K562 (cell line): ENCODE data around the gene IL1RAPL2. TPM values are rescaled to one million over a fixed set of nuclear protein-coding genes. Genes with fewer than 3 reads are reported as not detected.

Source experiments
- ATAC-seq: fragments of 200-7000 bp; cut with Tn5 transposase; 3 replicates; pipeline ENCODE4 v1.9.1; 2020; ENCODE audit warnings: moderate library complexity
- BruUV-seq: library from RNA; stranded (reverse); fragments of 400-500 nt; replicated peaks from 2 replicates; lab custom pipeline; 2021; lab: Mats Ljungman, UMichigan
- CTCF ChIA-PET: fragments of 300-600 bp; formaldehyde crosslinking; extraction: SDS; loops from one replicate; lab custom pipeline; 2021; ENCODE audit warnings: low intra/inter-chr PET ratio; lab: Yijun Ruan, JAX
- POLR2A ChIA-PET: fragments of 300-600, 350-650 bp; sonication (Branson Sonifier 250); formaldehyde crosslinking; extraction: SDS; loops from one replicate; lab custom pipeline; 2021; ENCODE audit warnings: antibody characterized with exemption, inconsistent platforms; lab: Yijun Ruan, JAX
- DNase-seq, 4 experiments: peaks; one replicate each; pipeline versions ENCODE4 v3.0.0 to v3.0.0-alpha.2; 2011 to 2018; ENCODE audit warnings: low spot score in 3 of 4, mixed read lengths in 3 of 4; ENCODE audit errors: extremely low read depth in 1 of 4
- FAIRE-seq: peaks from 2 replicates; lab custom pipeline; 2011; peaks lifted over from hg19 to GRCh38; lab: Jason Lieb, UNC
- H2AFZ ChIP-seq: 2 replicates; pipeline ENCODE4 v1.6.0; 2011; ENCODE audit warnings: low read depth, low read length, control low read depth, inconsistent platforms
- H3K27ac ChIP-seq: fragments of 200-600 bp; 3 replicates; pipeline ENCODE4 v1.8.0; 2011; ENCODE audit warnings: low read depth, mild to moderate bottlenecking, control low read depth, inconsistent platforms, low read length, moderate library complexity, mixed read lengths; ENCODE audit errors: extremely low read depth
- H3K27me3 ChIP-seq, 2 experiments: fragments of 300-600 bp in 1 of 2; 2 replicates in 1 of 2; 3 replicates in 1 of 2; pipeline versions ENCODE4 v1.6.0 to v1.8.0; 2011; ENCODE audit warnings: inconsistent platforms in 2 of 2, low read length in 2 of 2, mild to moderate bottlenecking in 1 of 2, mixed read lengths in 1 of 2, moderate library complexity in 1 of 2; ENCODE audit not compliant: control insufficient read depth in 2 of 2, insufficient read depth in 2 of 2
- H3K36me3 ChIP-seq: fragments of 300-600 bp; 3 replicates; pipeline ENCODE4 v1.8.0; 2011; ENCODE audit warnings: mild to moderate bottlenecking, low read length, inconsistent platforms; ENCODE audit not compliant: control insufficient read depth, insufficient read depth
- H3K4me1 ChIP-seq, 2 experiments: fragments of 200-600 bp in 1 of 2; replicated peaks in 1 of 2; 2 replicates in 1 of 2; 3 replicates in 1 of 2; pipeline versions ENCODE4 v1.5.1 to v1.8.0; 2011; ENCODE audit warnings: inconsistent platforms in 2 of 2, low read length in 2 of 2, mild to moderate bottlenecking in 1 of 2, mixed read lengths in 1 of 2, moderate library complexity in 1 of 2; ENCODE audit not compliant: control insufficient read depth in 2 of 2, insufficient read depth in 2 of 2
- H3K4me2 ChIP-seq: 2 replicates; pipeline ENCODE4 v1.6.1; 2011; ENCODE audit warnings: low read length, control low read depth, inconsistent platforms, mixed read lengths; ENCODE audit not compliant: insufficient read depth
- H3K4me3 ChIP-seq: fragments of 200-600 bp; sonication (generic), shearing (Covaris generic); 2 replicates; pipeline ENCODE4 v1.5.1; 2016; ENCODE audit warnings: control low read depth, inconsistent platforms
- H3K79me2 ChIP-seq: fragments of 200-600 bp; 3 replicates; pipeline ENCODE4 v1.8.0; 2011; ENCODE audit warnings: low read length, inconsistent platforms; ENCODE audit not compliant: control insufficient read depth, insufficient read depth
- H3K9ac ChIP-seq, 2 experiments: 2 replicates each; pipeline versions ENCODE4 v1.6.0 to v1.6.1; 2011; ENCODE audit warnings: low read depth in 2 of 2, low read length in 2 of 2, control low read depth in 1 of 2, inconsistent platforms in 1 of 2, mild to moderate bottlenecking in 1 of 2, mixed read lengths in 1 of 2; ENCODE audit not compliant: insufficient read depth in 1 of 2
- H3K9me1 ChIP-seq: one replicate; pipeline ENCODE4 v1.6.0; 2011; ENCODE audit warnings: inconsistent platforms, mild to moderate bottlenecking, low read length, moderate library complexity; ENCODE audit not compliant: control insufficient read depth, insufficient read depth
- H3K9me3 ChIP-seq: replicated peaks from 2 replicates; pipeline ENCODE4 v1.5.1; 2011; ENCODE audit warnings: low read depth, low read length, inconsistent platforms; ENCODE audit not compliant: control insufficient read depth, insufficient read depth
- H4K20me1 ChIP-seq: replicated peaks from 2 replicates; pipeline ENCODE4 v1.6.1; 2011; ENCODE audit warnings: low read length, inconsistent platforms, mixed read lengths; ENCODE audit not compliant: control insufficient read depth, insufficient read depth
- ETV5 ChIP-seq: sonication (generic); formaldehyde crosslinking; IDR thresholded peaks from 2 replicates; pipeline ENCODE4 v1.4.0; 2020; ENCODE audit warnings: low read depth, mild to moderate bottlenecking, missing genetic modification reagents
- NEUROD1 ChIP-seq: fragments of 150-350 bp; IDR thresholded peaks from 2 replicates; pipeline ENCODE4 v1.6.1; 2014; ENCODE audit warnings: borderline replicate concordance, low read length, low read depth; ENCODE audit not compliant: partially characterized antibody
- NR2F6 ChIP-seq: fragments of 450-650 bp; formaldehyde crosslinking; IDR thresholded peaks from 2 replicates; pipeline ENCODE4 v1.4.0; 2020; ENCODE audit warnings: mild to moderate bottlenecking
- PCBP1 ChIP-seq: fragments of 200-400 bp; formaldehyde crosslinking; IDR thresholded peaks from 2 replicates; pipeline ENCODE4 v1.6.1; 2018; ENCODE audit warnings: mild to moderate bottlenecking, low read depth, low read length; ENCODE audit not compliant: poor library complexity, severe bottlenecking
- TAL1 ChIP-seq: fragments of 450-650 bp; IDR thresholded peaks from 2 replicates; pipeline ENCODE4 v1.6.1; 2016; ENCODE audit warnings: mild to moderate bottlenecking
- THAP12 ChIP-seq: fragments of 250-450 bp; sonication (Bioruptor Pico); IDR thresholded peaks from 2 replicates; pipeline ENCODE4 v1.9.0; 2021; ENCODE audit warnings: mild to moderate bottlenecking, inconsistent platforms
- ZFP30 ChIP-seq: fragments of 250-450 bp; sonication (Bioruptor Pico); IDR thresholded peaks from 2 replicates; pipeline ENCODE4 v1.8.0; 2022; ENCODE audit warnings: moderate library complexity, mild to moderate bottlenecking, inconsistent platforms, borderline replicate concordance
- in situ Hi-C: fragments of 300-500 bp; cut with MboI; formaldehyde crosslinking; loops from 4 replicates; pipeline ENCODE4 v1.15.0; 2018; ENCODE audit warnings: inconsistent platforms, mixed read lengths
- intact Hi-C: fragments of 100-400 bp; cut with micrococcal nuclease; formaldehyde crosslinking; loops from 2 replicates; pipeline ENCODE4 v1.14.2; 2022
- polyA plus RNA-seq, 8 experiments: library from polyadenylated mRNA; depleted of rRNA in 4 of 8; stranded (reverse) in 5 of 8; unstranded in 3 of 8; fragments of >200 nt; fragmentation: Nextera tagmentation in 2 of 8; fragmentation: Illumina TruSeq in 1 of 8; extraction: Ambion mirVana in 2 of 8; extraction: Trizol in 1 of 8; gene quantifications; 2 replicates each; pipeline versions ENCODE4 v1.2.1 to v1.2.3, GENCODE V29; 2011 to 2014; ENCODE audit warnings: inconsistent platforms in 1 of 8, missing spikeins in 1 of 8
- total RNA-seq, 7 experiments: library from RNA; depleted of rRNA in 6 of 7; stranded (reverse); fragments of >200 nt in 6 of 7; fragmentation: Illumina TruSeq in 2 of 7; extraction: Trizol in 2 of 7; gene quantifications; 2 replicates each; pipeline versions ENCODE4 v1.2.1 to v1.2.3, GENCODE V29; 2011 to 2021; ENCODE audit warnings: low replicate concordance in 1 of 7

Gene IL1RAPL2
- total and polyA plus RNA-seq, 9 of the 15 experiments (the other 6 are each of a cell fraction or from before 2014, with no cell fraction given) = not detected

- H3K27ac ChIP-seq = no peak overlapping the region
- no peak overlapping the region for H3K9ac ChIP-seq
- CTCF ChIA-PET = no interaction called here
Observed at GRCh38 chrX:104742355-104742754, 176.4 kb downstream of the IL1RAPL2 start.

More at GRCh38 chrX:104742355-104742754, 176.4 kb downstream of the IL1RAPL2 start:
- no peaks in the 10 kb centered on the region for H3K27me3 ChIP-seq
- DNase-seq (no peak), ATAC-seq (no peak), FAIRE-seq (no peak)
- no peaks in the 10 kb centered on the region for H4K20me1 ChIP-seq
- no peaks in the 10 kb centered on the region for H3K36me3 ChIP-seq
- no peak overlapping the region for H3K4me2 ChIP-seq
- POLR2A ChIA-PET = no interaction called here
- no peaks in the 10 kb centered on the region for H3K79me2 ChIP-seq
- no peaks in the 10 kb centered on the region for H3K9me3 ChIP-seq
- TF ChIP-seq THAP12 (CRISPR knock-in tag) = no peak
- no peak for TF ChIP-seq PCBP1
- no peak for TF ChIP-seq TAL1
- TF ChIP-seq ZFP30 = no peak
- TF ChIP-seq NEUROD1 = no peak
- no peak for TF ChIP-seq ETV5 (CRISPR knock-in tag)
- TF ChIP-seq NR2F6 (CRISPR knock-in tag) = no peak
- H2AFZ ChIP-seq = no peak overlapping the region
- H3K9me1 ChIP-seq = no peaks in the 10 kb centered on the region
- H3K4me3 ChIP-seq = no peak overlapping the region
- in situ Hi-C loops = no loop called here
- intact Hi-C loops = no loop called here
- BruUV-seq = no TSS peak
- H3K4me1 ChIP-seq = no peaks in the 10 kb centered on the region
